HS-27A (cell line): ENCODE data around the gene SUMF1.
"Not testable (repeated sequence)": the region's sequence is repeated elsewhere in the genome, so short reads cannot be mapped to it uniquely, and the experiment has no call there.

Experiments used
- DNase-seq: peaks from one replicate; pipeline ENCODE4 v3.0.0-alpha.2; 2012; ENCODE audit warnings: low read depth, missing footprints

The SUMF1 gene

GRCh38 chr3:4338751-4339150 is 128.3 kb downstream of the SUMF1 start:
- DNase-seq = no peak

- DNase-seq = no peak
These were observed 130.1 kb downstream of the SUMF1 start for GRCh38 chr3:4336850-4337546.

GRCh38 chr3:4335840-4336562 is 131.1 kb downstream of the SUMF1 start:
- DNase-seq = no peak

- DNase-seq = no peak
These were observed 132.5 kb downstream of the SUMF1 start for GRCh38 chr3:4334548-4334947.

GRCh38 chr3:4332991-4333390 is 134.1 kb downstream of the SUMF1 start:
- DNase-seq = no peak

GRCh38 chr3:4332574-4332973 is 134.5 kb downstream of the SUMF1 start:
- DNase-seq = no peak

- no peak for DNase-seq
These were observed 135.0 kb downstream of the SUMF1 start for GRCh38 chr3:4332111-4332510.

GRCh38 chr3:4329806-4330205 is 137.3 kb downstream of the SUMF1 start:
- not testable (repeated sequence) for DNase-seq

GRCh38 chr3:4326868-4327267 is 140.2 kb downstream of the SUMF1 start:
- no peak for DNase-seq

- DNase-seq = no peak
These were observed 143.6 kb downstream of the SUMF1 start for GRCh38 chr3:4323246-4324027.

GRCh38 chr3:4322635-4323034 is 144.4 kb downstream of the SUMF1 start:
- no peak for DNase-seq

GRCh38 chr3:4321732-4322131 is 145.3 kb downstream of the SUMF1 start:
- DNase-seq = no peak

GRCh38 chr3:4320096-4320911 is 146.8 kb downstream of the SUMF1 start:
- no peak for DNase-seq

GRCh38 chr3:4314688-4315087 is 152.4 kb downstream of the SUMF1 start:
- no peak for DNase-seq

- DNase-seq = no peak
These were observed 153.3 kb downstream of the SUMF1 start for GRCh38 chr3:4313606-4314293.

GRCh38 chr3:4311496-4311895 is 155.6 kb downstream of the SUMF1 start:
- DNase-seq = no peak
